A204.1 (cell line): ENCODE results near the gene MN1.

Source experiments
- FAIRE-seq: peaks from 2 replicates; lab custom pipeline; 2012; peaks lifted over from hg19 to GRCh38; lab: Jason Lieb, UNC

Gene MN1

DNA sequence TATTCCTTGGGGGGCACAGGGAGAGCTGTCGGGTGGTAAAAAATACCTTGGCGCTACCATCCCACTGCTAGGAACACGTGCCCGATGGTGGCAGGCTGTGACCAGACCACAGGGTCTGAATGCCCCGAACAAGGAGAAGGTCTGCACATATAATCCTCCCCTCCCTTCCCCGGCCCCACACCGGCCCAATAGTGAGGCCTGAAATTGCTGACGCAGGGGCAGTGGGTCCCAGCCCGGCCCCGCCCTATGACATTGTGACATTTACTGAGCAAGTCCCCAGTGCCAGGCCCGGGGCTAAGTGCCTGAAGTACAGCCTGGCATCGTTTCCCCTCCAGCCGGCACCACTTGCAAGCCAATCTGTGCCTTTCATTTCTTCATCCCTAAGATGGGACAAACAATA lies 19.5 kb downstream of the MN1 start:
- FAIRE-seq, result no peak

DNA sequence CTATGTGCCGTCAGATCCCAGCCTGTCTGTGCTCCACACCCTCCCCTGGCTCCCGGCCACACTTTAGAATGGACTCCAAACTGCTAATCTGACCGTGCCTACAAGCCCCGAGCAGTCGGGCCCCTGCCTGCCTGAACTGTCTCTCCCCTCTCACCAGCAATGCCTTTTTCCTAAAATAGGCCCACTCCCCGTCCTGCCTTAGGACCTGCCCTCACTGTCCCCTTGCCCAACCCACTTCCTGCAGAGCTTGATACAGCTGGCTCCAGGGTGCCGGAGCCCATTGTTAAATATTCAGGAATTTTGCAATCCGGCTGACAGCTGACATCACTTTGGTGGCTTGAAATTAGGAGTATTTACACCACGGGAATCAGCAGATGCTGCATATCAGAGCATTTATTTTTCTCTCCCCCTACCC lies 21.4 kb downstream of the MN1 start:
- no peak for FAIRE-seq

DNA sequence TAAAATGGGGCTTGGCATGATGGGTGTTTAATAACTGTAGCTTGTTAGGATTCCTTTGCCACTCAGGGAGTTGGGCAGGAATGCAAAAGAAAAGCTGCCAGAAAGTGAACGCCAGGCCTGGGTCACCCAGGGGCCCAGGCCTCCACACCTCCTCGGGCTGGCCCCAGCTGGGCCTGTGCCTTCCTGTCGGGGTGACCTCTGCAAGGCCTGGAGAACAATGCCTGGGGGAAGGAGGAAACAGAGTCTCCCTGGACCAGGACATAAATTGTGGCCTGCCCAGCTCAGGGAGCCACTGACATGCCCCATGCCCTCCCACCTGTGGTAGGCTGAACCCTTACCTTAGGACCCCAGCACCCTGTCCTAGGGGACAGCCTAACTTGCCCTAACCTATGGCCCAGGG lies 21.9 kb downstream of the MN1 start:
- FAIRE-seq, result no peak

DNA sequence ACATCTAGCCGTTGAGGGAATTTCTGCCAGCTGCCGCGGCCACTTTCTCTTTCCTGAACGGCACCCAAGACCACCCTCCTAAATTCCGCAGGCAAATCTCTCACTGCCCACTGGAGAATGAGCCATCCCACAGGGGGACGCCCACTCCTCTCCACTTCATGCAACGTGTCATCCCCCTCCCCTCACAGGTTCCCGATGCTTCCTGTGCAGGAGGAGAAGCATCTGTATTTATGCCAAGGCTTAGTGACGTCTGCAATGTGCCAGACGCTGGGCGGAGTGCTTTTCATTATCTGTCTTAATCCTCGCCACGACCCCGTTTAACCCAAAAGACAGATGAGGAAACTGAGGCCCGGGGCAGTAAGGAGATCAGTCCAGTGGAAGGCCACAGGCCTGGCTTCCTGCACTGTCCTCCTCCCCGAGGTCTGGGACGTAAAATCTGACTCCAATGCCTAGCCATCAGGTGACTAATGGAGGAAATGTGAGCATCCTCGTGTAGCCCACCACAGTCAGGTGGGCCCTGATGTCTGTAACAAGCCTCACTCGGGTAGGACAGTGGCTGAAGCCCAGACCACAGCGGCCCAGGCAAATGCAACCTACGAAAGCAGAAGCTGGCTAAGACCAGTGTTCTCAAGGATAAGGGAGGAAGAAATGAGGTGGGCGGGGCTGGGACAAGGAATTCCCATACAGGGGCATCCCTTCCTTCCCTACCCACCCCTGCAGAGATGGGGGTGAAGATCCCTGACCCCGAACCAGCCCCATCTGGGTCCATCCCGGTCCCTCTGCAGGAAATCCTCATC lies 23.1 kb downstream of the MN1 start:
- no peak for FAIRE-seq

DNA sequence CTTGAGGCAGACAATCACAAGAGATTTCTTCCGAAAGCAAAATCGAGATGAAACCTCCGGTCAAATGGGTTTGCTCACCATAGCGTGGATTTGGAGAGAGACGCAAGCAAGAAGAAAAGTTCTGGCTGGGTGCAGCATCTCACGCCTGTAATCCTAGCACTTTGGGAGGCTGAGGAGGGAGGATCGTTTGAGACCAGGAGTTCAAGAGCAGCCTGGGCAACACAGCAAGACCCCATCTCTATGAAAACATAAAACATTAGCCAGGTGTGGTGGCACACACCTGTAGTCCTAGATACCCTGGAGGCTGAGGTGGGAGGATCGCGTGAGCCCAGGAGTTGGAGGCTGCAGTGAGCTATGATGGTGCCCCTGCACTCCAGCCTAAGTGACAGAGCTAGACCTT lies 24.4 kb downstream of the MN1 start:
- no peak for FAIRE-seq

DNA sequence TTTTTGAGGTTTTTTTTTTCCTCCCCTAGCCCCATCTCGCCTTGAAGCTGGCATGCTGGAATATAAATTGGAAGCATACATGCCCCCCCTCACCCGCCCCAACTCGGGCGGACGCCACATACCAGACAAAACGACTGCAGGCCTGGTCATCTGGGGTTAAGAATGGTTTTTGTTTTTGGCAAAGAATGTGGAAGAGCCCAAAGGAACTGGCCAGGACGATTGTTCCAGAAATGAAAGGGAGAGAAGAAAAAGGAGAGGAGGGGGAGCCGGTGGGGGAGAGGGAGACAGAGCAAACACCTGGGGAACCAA lies 25.0 kb downstream of the MN1 start:
- no peak for FAIRE-seq

DNA sequence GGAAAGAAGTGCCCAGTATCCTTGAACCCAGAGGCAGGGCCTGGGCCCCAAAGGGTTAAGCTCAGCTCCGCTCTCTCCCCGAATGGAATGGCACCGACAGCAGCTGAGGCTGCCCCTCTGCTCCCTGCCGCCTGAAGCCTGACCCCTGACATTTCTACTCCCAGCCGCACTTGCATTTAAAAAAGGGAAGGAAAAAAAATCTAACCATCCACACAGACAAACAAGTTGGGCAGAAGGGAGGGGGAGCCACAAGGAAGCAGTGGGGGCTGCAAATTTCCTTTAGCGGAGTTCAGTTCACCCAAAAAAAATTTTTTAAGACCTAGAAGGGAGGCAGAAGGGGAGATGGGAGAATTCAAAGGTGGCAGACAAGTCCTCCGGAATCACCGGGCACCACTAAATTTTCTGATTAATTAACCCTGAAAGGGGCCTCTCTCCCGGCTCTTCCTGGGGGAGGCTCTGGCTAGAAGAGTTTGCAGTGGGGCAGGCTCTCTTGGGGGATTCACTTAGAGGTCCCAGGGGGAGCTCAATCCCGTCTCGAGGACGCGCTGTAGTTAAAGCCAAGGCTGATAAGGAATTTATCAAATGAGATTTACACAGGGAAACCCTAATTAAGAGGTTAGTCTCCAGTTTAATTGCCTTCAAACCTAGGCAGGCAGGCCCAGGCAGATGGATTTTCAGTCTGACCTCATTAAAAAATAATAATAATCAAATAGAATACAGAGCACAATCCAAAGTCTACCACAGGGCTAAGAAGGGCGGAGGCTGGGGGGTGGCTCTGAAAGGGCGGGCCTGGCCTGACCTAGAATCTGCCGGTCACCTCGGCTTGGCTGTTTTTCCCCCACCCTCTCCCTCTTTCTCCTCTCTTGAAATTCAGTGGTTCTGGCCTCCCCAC lies 25.6 kb downstream of the MN1 start:
- no peak for FAIRE-seq

DNA sequence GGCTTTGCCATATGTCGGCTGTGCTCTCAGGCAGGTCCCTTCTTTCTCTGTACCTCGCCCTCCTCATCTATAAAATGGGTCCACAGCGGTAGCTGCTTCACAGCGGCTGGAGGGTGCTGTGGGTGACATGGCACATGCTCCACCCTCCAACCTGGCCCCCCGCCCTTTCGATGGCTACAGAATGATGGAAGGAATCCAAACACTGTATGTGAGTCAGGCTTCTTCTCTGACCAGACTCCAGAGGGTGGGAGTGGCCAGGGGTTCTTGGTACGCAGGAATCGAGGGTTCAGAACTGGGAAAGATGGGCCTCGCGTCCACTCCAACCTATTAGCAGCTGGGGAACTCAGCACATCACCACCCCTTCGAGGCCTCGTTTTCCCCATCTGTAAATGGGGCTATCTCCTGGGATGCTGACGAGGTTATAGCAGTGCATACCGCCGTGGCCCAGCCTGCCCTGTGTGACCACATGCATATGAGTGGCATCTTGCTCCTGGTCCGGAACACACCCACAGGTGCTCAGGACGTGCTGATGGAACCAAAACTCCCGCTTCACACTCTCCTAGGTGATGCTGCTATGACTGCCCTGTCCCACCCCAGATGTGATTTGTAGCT lies 26.4 kb downstream of the MN1 start:
- FAIRE-seq, result no peak

DNA sequence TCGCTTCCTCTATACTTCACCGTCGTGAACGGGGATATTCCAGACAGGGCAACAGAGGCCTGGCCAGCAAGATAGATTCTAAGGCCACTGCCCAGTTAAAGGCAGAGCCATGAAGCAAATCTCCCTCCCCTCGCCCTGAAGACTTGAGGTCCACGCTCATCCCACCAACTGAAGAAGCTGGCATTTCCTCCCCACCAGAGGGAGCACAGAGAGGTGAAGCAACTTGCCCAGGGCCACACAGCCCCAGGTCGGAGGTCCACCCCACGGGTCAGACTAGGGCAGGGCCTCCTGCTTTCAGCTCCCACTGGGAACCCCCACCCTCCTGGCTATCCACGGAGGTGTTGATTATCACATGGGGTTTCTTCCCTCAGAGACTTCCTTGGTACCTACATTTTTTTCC lies 27.4 kb downstream of the MN1 start:
- FAIRE-seq, result no peak

DNA sequence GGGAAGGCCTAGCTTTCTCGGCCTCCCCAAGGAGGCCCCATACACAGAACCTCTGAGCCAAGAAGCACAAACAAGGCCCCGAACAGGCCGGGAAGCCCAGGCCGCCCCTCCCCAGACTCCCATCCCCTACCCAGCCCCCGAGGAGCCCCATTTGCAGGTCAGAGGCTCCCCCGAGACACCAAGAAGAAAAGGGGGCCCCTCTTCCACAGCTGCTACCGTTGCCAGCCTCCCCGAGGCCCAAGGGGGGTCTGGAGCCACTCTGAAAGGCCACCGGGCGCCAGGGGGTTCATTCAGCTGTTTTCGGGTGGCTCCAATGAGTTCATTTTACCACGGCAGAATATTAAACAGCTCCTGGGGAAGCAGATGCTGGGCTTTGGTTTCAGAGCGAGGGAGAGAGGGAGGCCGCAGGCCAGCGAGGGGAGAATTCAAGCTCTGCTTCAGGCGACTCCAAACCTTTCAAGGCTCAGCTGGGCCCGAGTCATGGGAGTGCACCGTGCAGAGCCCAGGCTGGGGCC lies 28.5 kb downstream of the MN1 start:
- FAIRE-seq, result no peak

DNA sequence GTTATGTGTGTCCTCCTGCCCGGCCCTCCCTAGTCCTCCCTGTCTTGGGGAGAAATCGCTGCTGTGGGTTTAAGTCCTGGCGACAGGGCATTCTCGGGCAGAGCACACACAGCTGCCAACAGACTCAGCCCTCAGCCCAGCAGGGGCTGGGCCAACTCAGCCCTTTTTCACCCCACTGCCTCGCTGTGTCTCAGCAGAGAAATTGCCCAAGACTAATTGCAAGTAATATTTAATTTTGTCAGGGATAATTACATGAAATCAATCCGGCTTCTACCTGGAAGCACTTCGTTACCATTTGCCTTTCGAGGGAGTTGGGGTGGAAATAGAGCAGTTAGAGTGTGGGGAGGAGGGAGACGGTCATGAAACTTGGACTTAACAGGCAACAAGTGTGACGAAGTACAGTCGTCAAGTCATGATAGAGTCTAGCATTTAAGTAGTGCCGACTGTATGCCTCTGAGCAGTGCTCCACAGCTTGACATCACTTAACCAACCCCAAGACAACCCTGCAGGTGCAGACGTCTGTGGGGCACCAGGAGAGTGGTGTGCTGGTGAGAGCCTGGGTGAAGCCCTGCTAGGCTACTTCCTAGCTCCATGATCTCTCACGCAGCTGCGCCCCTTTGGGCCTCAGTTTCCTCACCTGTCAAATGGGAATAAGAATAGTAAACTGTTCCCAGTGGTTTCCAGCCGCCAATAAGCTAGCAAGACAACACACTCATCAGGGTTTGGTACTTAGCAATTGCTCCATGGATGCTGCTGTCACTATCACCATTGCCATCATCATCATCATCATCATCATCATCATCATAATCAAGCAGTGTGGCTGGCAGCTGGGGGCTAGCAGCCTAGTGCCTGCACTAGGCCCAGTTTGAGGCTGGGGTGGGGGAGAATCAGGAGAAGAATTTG lies 29.2 kb downstream of the MN1 start:
- no peak for FAIRE-seq

DNA sequence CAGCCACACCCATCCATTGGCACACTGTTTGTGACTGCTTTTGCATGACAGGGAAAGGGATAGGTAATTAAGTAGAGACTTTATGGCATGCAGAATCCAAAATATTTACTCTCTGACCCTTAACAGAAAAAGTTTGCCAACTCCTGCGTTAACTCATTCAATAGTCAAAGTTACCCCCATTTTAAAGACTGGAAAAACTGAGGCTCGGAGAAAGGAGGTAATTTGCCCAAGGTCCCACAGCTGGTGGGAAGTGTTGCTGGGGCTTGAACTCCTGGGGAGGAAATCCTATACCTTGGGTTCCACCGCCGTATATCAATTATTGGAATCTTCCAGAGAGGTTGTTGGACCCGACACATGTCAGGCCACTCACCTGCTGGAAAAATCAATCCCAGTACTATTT lies 29.9 kb downstream of the MN1 start:
- no peak for FAIRE-seq

DNA sequence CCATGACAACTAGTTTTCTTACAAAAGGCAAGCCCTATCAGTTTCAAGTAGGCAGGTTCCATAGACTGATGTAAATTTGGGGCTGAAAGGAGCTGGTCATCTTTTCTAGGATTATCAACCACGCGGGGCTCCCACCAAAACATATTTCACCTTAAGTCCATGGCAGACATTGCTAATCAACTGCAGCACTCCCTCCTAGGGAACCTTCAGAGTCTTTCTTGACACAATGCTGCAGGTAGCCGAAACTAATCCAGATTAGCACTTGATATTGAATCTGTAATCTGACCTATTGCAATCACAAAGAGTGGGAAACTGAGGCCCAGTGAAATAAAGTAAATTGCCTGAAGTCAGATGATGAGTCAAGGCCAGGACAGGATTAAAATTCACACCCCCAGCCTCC lies 32.5 kb downstream of the MN1 start:
- FAIRE-seq, result no peak

DNA sequence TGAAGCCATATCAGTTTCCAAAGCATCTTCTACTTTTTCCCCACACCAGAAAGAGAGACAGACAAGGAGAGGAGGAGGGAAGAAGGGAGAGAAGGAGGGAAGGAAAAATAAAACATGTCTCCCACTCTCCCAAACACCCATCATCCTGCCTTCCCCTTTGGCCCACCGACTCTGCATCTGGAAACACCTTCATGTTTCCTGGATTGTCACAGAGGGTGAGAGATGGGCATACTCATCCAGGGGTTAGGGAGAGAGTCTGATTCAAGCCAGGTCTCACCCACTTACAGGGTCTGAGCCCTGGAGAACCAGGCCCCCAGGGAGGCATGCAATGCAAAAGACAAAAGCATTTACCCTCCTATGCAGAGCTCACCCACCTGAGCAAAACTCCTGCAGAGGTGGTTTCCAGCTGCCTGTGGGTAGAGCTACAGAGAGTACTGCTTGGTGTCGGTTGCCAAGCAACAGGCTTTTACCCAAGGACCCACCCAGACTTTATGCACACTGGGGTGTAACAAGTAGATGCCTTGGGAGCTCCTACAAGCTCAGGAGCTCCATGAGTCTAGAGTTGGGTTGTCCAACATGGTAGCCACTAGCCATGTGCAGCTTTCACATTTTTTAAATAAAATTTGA lies 33.4 kb downstream of the MN1 start:
- FAIRE-seq, result no peak

DNA sequence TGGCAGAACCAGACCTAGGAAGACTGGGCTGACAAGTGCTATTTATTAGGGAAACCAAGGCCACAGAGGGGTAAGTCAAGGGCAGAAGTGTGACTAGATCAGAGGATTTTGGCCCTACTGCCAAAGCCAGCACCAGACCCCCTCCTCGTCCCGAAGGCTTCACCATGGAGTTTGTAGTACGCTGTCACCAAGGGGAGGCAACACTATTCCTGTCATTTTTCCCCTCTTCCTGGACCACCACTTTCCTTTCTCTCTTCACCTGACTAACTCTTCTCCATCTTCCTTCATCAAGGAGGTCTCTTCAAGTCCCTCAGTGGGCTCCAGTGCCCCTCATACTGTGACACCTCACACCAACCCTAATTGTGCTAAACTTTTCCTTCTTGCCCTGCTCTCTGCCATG lies 34.9 kb downstream of the MN1 start:
- FAIRE-seq, result no peak

DNA sequence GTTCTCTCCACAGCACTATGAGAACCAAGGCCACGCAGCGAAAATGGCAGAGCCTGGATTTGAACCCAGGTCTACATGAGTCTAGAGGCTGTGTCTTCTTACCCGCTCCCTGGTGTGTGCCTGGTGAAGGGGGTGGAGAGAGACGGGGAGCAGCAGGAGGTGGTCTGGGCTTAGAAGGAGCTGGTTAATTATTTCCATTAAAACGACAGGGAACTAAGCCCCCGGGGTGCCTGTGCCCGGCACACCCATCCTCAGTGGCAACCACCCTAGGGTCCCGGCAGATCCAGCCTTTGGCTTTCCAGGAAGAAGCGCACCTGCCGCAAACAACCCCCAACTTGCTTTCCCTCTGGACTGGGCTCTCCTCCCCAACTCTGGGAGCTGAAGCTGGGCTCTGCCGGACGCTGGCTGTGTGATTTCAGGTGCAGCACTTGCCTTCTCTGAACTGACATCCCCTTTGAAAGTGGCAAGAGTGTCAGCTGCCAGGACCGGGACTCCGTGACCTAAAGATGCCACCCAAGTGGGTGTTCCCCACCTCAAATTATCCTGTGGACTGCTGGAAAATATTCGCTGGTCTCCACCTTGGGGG lies 35.8 kb downstream of the MN1 start:
- no peak for FAIRE-seq

DNA sequence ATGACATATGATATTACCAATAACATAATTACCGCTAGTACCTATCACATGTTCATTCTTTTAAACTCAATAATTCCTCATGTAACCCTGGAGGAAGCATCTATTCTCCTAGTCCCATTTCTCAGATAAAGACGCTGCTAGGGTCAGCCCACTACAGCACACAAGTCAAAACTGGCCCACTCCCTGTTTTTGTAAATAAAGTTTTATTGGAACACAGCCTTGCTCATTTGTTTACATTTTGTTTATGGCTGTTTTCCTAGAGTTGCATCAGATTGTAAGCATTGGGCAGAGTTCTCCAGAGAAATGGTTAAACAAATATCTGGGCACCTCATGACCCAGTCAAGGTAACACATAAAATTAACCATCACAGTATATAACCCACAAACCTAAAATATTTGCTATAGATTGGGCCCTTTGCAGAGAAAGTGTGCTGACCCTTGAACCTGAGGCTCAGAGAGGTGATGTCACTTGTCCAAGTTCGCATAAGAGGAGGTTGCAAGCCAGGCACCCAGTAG lies 36.8 kb downstream of the MN1 start:
- no peak for FAIRE-seq

DNA sequence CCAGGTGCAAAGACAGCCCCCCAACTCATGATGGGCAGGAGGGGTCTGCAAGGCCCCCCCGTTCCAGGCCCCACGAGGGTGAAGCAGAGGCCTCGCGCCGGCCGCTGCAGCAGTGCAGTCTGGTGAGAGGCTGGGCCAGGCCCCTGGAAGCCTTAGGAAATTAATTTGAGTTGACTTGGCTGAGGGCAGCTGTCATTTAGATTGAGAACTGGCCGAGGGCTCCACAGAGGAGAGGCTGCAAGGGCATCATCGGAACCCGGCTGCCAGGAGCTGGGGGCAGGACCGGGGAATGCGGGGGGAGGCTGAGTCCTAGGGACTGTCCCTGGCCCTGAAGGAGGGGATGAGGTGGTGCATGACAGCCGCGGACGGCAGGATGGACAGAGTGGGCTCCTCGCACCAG lies 39.9 kb downstream of the MN1 start:
- FAIRE-seq, result no peak

DNA sequence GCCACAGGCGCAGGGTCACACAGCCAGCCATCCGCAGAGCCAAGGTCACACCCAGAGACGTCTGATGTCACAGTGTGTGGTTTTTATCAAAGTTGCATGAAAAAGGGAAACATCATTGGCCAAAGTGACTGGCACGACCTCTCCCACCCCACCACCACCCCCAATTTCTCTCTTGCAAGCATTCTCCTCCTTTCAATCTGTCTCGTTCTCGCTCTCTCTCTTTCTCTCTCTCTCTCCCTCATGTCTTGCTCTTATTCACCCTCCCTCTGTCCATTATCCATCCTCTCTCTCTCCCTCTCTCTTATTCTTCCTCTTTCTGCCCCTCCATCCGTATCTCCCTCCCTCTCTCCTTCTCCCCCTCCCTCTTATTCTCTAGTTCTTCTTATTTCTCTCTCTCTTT lies 40.6 kb downstream of the MN1 start:
- no peak for FAIRE-seq

DNA sequence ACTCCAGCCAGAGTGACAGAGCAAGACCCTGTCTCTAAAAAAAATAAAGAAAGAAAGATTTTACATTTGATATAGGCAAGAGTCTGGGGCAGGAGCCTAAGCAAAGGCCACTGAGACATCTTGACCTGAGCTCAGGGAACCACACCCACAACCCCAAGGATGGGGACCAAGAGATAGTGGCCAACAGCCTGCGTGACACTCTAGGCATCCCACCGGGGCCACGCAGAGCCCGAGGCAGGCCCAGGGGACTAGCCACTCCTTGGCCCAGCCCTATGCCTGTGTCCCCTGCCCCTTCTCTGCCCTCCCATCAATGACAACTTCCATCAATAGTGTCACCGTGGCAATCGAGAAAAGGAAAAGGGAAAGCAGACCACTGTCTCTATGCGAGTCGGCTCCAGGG lies 41.1 kb downstream of the MN1 start:
- FAIRE-seq, result no peak

DNA sequence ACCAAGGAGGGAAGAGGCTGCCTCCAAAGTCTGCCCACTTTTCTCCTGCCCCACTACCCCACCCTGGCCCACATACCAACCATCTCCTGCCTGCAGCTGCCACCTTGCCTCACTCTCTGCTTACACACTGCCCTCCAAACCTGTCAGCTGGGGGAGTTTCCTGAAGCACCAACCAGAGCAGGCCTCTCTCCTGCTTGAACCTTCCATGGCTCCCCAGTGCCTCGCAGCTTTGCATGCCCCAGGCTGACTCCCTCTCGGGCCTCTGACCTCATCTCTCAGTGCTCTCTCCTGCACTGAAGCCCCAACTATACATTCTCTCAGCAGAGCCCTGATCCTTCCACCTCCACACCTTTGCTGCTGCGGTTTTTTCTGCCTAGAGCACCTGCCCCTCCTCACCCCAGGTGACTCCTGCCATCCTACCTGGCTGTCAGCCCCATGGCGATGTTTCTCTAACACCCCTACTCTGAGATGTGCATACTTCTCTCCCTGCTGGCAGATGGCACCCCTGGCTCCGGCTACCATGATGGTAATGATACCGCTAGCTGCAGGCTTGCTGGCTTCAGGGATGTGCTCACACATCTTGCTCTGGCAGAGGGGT lies 43.5 kb downstream of the MN1 start:
- FAIRE-seq, result no peak
